Endothelial cell of umbilical vein (primary cell): ENCODE results near the gene SDK2. TPM values are rescaled to one million over a fixed set of nuclear protein-coding genes. Genes with fewer than 3 reads are reported as not detected.

Experiments
- BruUV-seq: library from RNA; stranded (reverse); fragments of 400-500 nt; replicated peaks from 2 replicates; lab custom pipeline; 2021; lab: Mats Ljungman, UMichigan
- CTCF ChIA-PET: fragments of 300-600, 350-600 bp; sonication (Branson Sonifier 250); formaldehyde crosslinking; loops from one replicate; lab custom pipeline; 2021; ENCODE audit warnings: antibody characterized with exemption, inconsistent platforms; lab: Charles Lee
- POLR2A ChIA-PET: fragments of 300-600, 350-600 bp; sonication (Branson Sonifier 250); formaldehyde crosslinking; loops from one replicate; lab custom pipeline; 2021; ENCODE audit warnings: antibody characterized with exemption, inconsistent platforms; lab: Charles Lee
- DNase-seq: peaks from one replicate; pipeline ENCODE4 v3.0.0-alpha.2; 2011; ENCODE audit warnings: low read depth, low spot score
- FAIRE-seq: peaks from 2 replicates; lab custom pipeline; 2011; peaks lifted over from hg19 to GRCh38; lab: Jason Lieb, UNC
- H2AFZ ChIP-seq: 2 replicates; pipeline ENCODE4 v1.6.0; 2012; ENCODE audit warnings: low read depth, low read length, control low read depth, inconsistent platforms
- H3K27ac ChIP-seq: 2 replicates; pipeline ENCODE4 v1.5.1; 2011; ENCODE audit warnings: low read depth, mild to moderate bottlenecking, control low read depth, low read length, moderate library complexity; ENCODE audit not compliant: insufficient read depth
- H3K27me3 ChIP-seq, 2 experiments: 2 replicates each; pipeline versions ENCODE4 v1.6.0 to v1.6.1; 2011; ENCODE audit warnings: low read length in 2 of 2, mixed read lengths in 1 of 2; ENCODE audit not compliant: control insufficient read depth in 2 of 2, insufficient read depth in 2 of 2
- H3K36me3 ChIP-seq, 2 experiments: 2 replicates in 1 of 2; 3 replicates in 1 of 2; pipeline ENCODE4 v1.5.1; 2011; ENCODE audit warnings: low read length in 2 of 2, mild to moderate bottlenecking in 1 of 2, moderate library complexity in 1 of 2; ENCODE audit not compliant: control insufficient read depth in 2 of 2, insufficient read depth in 2 of 2; ENCODE audit errors: extremely low read depth in 1 of 2
- H3K4me1 ChIP-seq: 3 replicates; pipeline ENCODE4 v1.5.1; 2011; ENCODE audit warnings: mild to moderate bottlenecking, low read length; ENCODE audit not compliant: control insufficient read depth, insufficient read depth; ENCODE audit errors: extremely low read depth
- H3K4me2 ChIP-seq: 2 replicates; pipeline ENCODE4 v1.6.1; 2011; ENCODE audit warnings: low read length, control low read depth, mixed read lengths; ENCODE audit not compliant: insufficient read depth
- H3K4me3 ChIP-seq, 3 experiments: fragments of 200-600 bp in 1 of 3; sonication (generic), shearing (Covaris generic) in 1 of 3; replicated peaks in 1 of 3; 2 replicates each; pipeline ENCODE4 v1.5.1; 2011 to 2016; ENCODE audit warnings: control low read depth in 3 of 3, low read length in 3 of 3, mild to moderate bottlenecking in 2 of 3, inconsistent platforms in 1 of 3, low read depth in 1 of 3, moderate library complexity in 1 of 3; ENCODE audit not compliant: insufficient read depth in 1 of 3
- H3K79me2 ChIP-seq: 2 replicates; pipeline ENCODE4 v1.6.0; 2012; ENCODE audit warnings: low read length, inconsistent platforms; ENCODE audit not compliant: control insufficient read depth, insufficient read depth
- H3K9ac ChIP-seq: replicated peaks from 2 replicates; pipeline ENCODE3; 2011; ENCODE audit warnings: low read length, control low read depth; ENCODE audit not compliant: insufficient read depth; ENCODE audit errors: extremely low read depth
- H3K9me1 ChIP-seq: replicated peaks from 3 replicates; pipeline ENCODE4 v1.6.0; 2011; ENCODE audit warnings: mild to moderate bottlenecking, low read length; ENCODE audit not compliant: control insufficient read depth, insufficient read depth; ENCODE audit errors: extremely low read depth
- H3K9me3 ChIP-seq: replicated peaks from 2 replicates; pipeline ENCODE4 v1.5.1; 2012; ENCODE audit warnings: low read length, inconsistent platforms; ENCODE audit not compliant: control insufficient read depth, insufficient read depth
- H4K20me1 ChIP-seq: replicated peaks from 2 replicates; pipeline ENCODE3; 2011; ENCODE audit warnings: mild to moderate bottlenecking, low read length; ENCODE audit not compliant: control insufficient read depth, insufficient read depth; ENCODE audit errors: extremely low read depth
- CTCF ChIP-seq, 2 donors: IDR thresholded peaks; 1 replicate in 1 of 2; 2 replicates in 1 of 2; pipeline ENCODE4 v1.5.1; 2011; ENCODE audit warnings: low read length in 2 of 2, mild to moderate bottlenecking in 2 of 2, moderate library complexity in 2 of 2, control low read depth in 1 of 2, inconsistent platforms in 1 of 2, low read depth in 1 of 2; ENCODE audit not compliant: insufficient read depth in 1 of 2; ENCODE audit errors: extremely low read depth in 1 of 2
- EZH2 ChIP-seq: IDR thresholded peaks from 2 replicates; pipeline ENCODE4 v1.6.1; 2012; ENCODE audit warnings: borderline replicate concordance, low read depth, mild to moderate bottlenecking, moderate library complexity, low read length, inconsistent platforms; ENCODE audit not compliant: severe bottlenecking
- FOS ChIP-seq: IDR thresholded peaks from 2 replicates; pipeline ENCODE4 v1.6.1; 2011; ENCODE audit warnings: mild to moderate bottlenecking, low read length, moderate library complexity, borderline replicate concordance; ENCODE audit not compliant: insufficient read depth
- GATA2 ChIP-seq: IDR thresholded peaks from 2 replicates; pipeline ENCODE4 v1.7.0; 2011; ENCODE audit warnings: low read depth, mild to moderate bottlenecking, moderate library complexity, mixed read lengths, low read length; ENCODE audit not compliant: insufficient read length, insufficient read depth
- JUN ChIP-seq: IDR thresholded peaks from 2 replicates; pipeline ENCODE4 v1.6.1; 2011; ENCODE audit warnings: borderline replicate concordance, low read depth; ENCODE audit not compliant: insufficient read length, insufficient read depth
- MAX ChIP-seq: IDR thresholded peaks from 2 replicates; pipeline ENCODE4 v1.6.1; 2011; ENCODE audit not compliant: insufficient read depth, insufficient read length
- MYC ChIP-seq: IDR thresholded peaks from one replicate; pipeline ENCODE4 v1.6.1; 2011; ENCODE audit warnings: mild to moderate bottlenecking, low read depth, low read length
- POLR2A ChIP-seq: IDR thresholded peaks from 2 replicates; pipeline ENCODE4 v1.6.1; 2012; ENCODE audit warnings: low read depth, mild to moderate bottlenecking, control low read depth, low read length
- POLR2AphosphoS5 ChIP-seq: IDR thresholded peaks from 2 replicates; pipeline ENCODE4 v1.6.1; 2012; ENCODE audit warnings: low read depth, mild to moderate bottlenecking, control low read depth, low read length, moderate library complexity; ENCODE audit not compliant: insufficient read depth
- dilution Hi-C: fragments of 300-500 bp; cut with MboI; formaldehyde crosslinking; loops from one replicate; pipeline ENCODE4 v1.15.0; 2019; ENCODE audit warnings: low sequenced_read_pairs; ENCODE audit not compliant: extremely low pct_ligation_motif_present
- intact Hi-C: fragments of 100-400 bp; cut with micrococcal nuclease; formaldehyde crosslinking; loops from one replicate; pipeline ENCODE4 v1.10.0; 2022
- polyA plus RNA-seq, 4 experiments: library from polyadenylated mRNA; depleted of rRNA in 3 of 4; stranded (reverse) in 3 of 4; unstranded in 1 of 4; fragments of >200 nt; gene quantifications; 2 replicates each; pipeline versions ENCODE4 v1.2.1 to v1.2.3, GENCODE V29; 2011 to 2012; ENCODE audit warnings: missing spikeins in 1 of 4
- total RNA-seq: library from RNA; stranded (reverse); gene quantifications from 2 replicates; pipeline ENCODE4 v1.2.3, GENCODE V29; 2021

The SDK2 gene
- total and polyA plus RNA-seq, 2 donors (not counting 3 experiments of a cell fraction or from before 2014, with no cell fraction given) = not detected

DNA sequence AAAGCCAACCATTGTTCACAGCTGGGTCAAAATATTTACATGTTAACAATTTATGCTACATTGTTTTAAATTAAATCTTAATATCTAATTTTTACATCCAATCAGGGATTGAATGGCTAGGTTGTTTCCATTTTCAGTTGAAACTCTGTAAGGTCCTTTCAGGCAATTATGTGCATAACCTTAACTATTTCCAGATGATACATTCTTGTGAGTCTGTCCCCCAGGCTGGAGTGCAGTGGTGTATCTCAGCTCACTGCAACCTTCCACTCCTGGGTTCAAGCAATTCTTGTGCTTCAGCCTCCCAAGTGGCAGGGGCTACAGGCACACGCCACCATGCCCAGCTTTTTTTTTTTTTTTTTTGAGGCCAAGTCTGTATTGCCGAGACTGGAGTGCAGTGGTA lies 342.9 kb downstream of the SDK2 start:
- TF ChIP-seq EZH2 (no peak), MYC (no peak), POLR2A (no peak), GATA2 (no peak), JUN (no peak), POLR2AphosphoS5 (no peak), FOS (no peak), MAX (no peak), CTCF (IDR thresholded peaks at IDR 0.05; ENCODE audit: extremely low read depth in 1 of 2, insufficient read depth in 1 of 2, low read depth in 1 of 2, low read length in 2 of 2) (no peak)
- FAIRE-seq = no peak
- Histone ChIP-seq H3K9me3 (no peaks in the 10 kb centered on the region), H3K4me2 (no peak overlapping the region), H3K4me1 (peaks cover 28% of the 10 kb centered on the region), H3K27ac (no peak overlapping the region), H3K9ac (no peak overlapping the region), H3K9me1 (no peaks in the 10 kb centered on the region), H3K27me3 (no peaks in the 10 kb centered on the region), H3K36me3 (no peaks in the 10 kb centered on the region), H2AFZ (no peak overlapping the region), H3K79me2 (peaks cover 68% of the 10 kb centered on the region), H4K20me1 (no peaks in the 10 kb centered on the region), H3K4me3 (no peak overlapping the region)
- POLR2A ChIA-PET = interaction anchor here (0.7 kb wide), 2 partner anchors 18 to 19 kb away, joined by 4 to 5 read pairs; no protein-coding TSS in a partner anchor
- no peak for DNase-seq
- CTCF ChIA-PET = interaction anchor here (0.6 to 1.0 kb wide), 2 partner anchors 11 to 45 kb away, joined by 3 read pairs; no protein-coding TSS in a partner anchor
- no TSS peak for BruUV-seq
- dilution Hi-C loops (no loop called here), intact Hi-C loops (loop anchor here (10.0 kb wide), 1 partner anchor 397 kb away; no protein-coding TSS in a partner anchor)
